ENCODE results near the gene TCAIM. TPM values are rescaled to one million over a fixed set of nuclear protein-coding genes. Genes with fewer than 3 reads are reported as not detected.

Gene TCAIM
- total and polyA plus RNA-seq, 2 experiments from 2014 or later, result 10.3 to 26.0 TPM

- TF ChIP-seq EZH2 (IDR thresholded peaks at IDR 0.05; ENCODE audit: low read depth, unreplicated experiment) (no peak), EZH2phosphoT487 (IDR thresholded peaks at IDR 0.05; ENCODE audit: unreplicated experiment) (no peak), CREB1 (CRISPR knock-in tag; IDR thresholded peaks at IDR 0.05; ENCODE audit: low read depth) (no peak), REST (IDR thresholded peaks at IDR 0.05; ENCODE audit: unreplicated experiment) (no peak), STAT1 (IDR thresholded peaks at IDR 0.05; ENCODE audit: unreplicated experiment) (no peak), CTCF (conservative IDR thresholded peaks at IDR 0.05; ENCODE audit: low read depth in 2 of 2) (no peak), ETS1 (IDR thresholded peaks at IDR 0.05) (no peak), ZNF331 (CRISPR knock-in tag; IDR thresholded peaks at IDR 0.05; ENCODE audit: low read depth) (no peak), POLR2AphosphoS5 (IDR thresholded peaks at IDR 0.05; ENCODE audit: low read depth) (no peak), ZNF462 (CRISPR knock-in tag; IDR thresholded peaks at IDR 0.05) (no peak)
- Mint-ChIP-seq H3K4me1 (peaks cover 5% of the 10 kb centered on the region; the same call in 1 of the 3 replicates), H3K4me3 (no peak overlapping the region), H3K9me3 (no peaks in the 10 kb centered on the region), H3K27me3 (ENCODE audit: insufficient read depth, low read depth, poor library complexity) (peaks cover 7% of the 10 kb centered on the region), H3K36me3 (ENCODE audit: low read depth) (no peaks in the 10 kb centered on the region), H3K27ac (no peak overlapping the region)
- Histone ChIP-seq H3K27me3 (ENCODE audit: insufficient read depth) (no peaks in the 10 kb centered on the region), H3K4me2 (no peak overlapping the region), H3F3A (replicated peaks; ENCODE audit: low read depth) (no peaks in the 10 kb centered on the region), H2AFZ (no peak overlapping the region), H4K20me1 (replicated peaks; ENCODE audit: insufficient read depth) (no peaks in the 10 kb centered on the region), H3K79me2 (replicated peaks; ENCODE audit: insufficient read depth) (no peaks in the 10 kb centered on the region), H3K4me1 (ENCODE audit: insufficient read depth) (no peaks in the 10 kb centered on the region), H3K4me3 (no peak overlapping the region), H3K27ac (ENCODE audit: low read depth) (no peak overlapping the region), H3K36me3 (ENCODE audit: insufficient read depth) (no peaks in the 10 kb centered on the region), H3K9me2 (ENCODE audit: insufficient read depth) (no peaks in the 10 kb centered on the region)
- ATAC-seq, result peak; percentile 71
- DNase-seq (ENCODE audit: low spot score), result peak; percentile 29
Observed at GRCh38 chr3:44427683-44428082, 89.1 kb downstream of the TCAIM start.

Measured in GM23338 (cell line).